CD4-positive, alpha-beta T cell (primary cell): ENCODE data around the gene LCOR. TPM values are rescaled to one million over a fixed set of nuclear protein-coding genes. Genes with fewer than 3 reads are reported as not detected.

Experiments used
- ATAC-seq: fragments of 200-7000 bp; cut with Tn5 transposase; one replicate; pipeline ENCODE4 v1.10.0; 2022; ENCODE audit warnings: mild to moderate bottlenecking; ENCODE audit not compliant: poor library complexity
- CTCF ChIA-PET: fragments of 350-600 bp; sonication (Branson Sonifier 250); formaldehyde crosslinking; loops from one replicate; lab custom pipeline; 2021; ENCODE audit warnings: antibody characterized with exemption, inconsistent platforms; lab: Charles Lee
- POLR2A ChIA-PET: fragments of 350-600 bp; sonication (Branson Sonifier 250); formaldehyde crosslinking; loops from one replicate; lab custom pipeline; 2021; ENCODE audit warnings: antibody characterized with exemption, inconsistent platforms; lab: Charles Lee
- DNase-seq, 14 experiments: peaks; one replicate each; pipeline ENCODE4 v3.0.0-alpha.2; 2013 to 2020; ENCODE audit warnings: mixed read lengths in 2 of 14
- H3K27ac ChIP-seq, 2 donors: one replicate each; pipeline versions ENCODE4 v1.5.1 to v1.7.0; 2013; ENCODE audit warnings: low read length in 2 of 2, low read depth in 1 of 2, mild to moderate bottlenecking in 1 of 2
- H3K27me3 ChIP-seq, 2 experiments: 1 replicate in 1 of 2; 2 replicates in 1 of 2; pipeline versions ENCODE4 v1.6.1 to v1.7.0; 2013; ENCODE audit warnings: low read length in 2 of 2, control low read depth in 1 of 2, mild to moderate bottlenecking in 1 of 2, moderate library complexity in 1 of 2; ENCODE audit not compliant: insufficient read depth in 2 of 2, control insufficient read depth in 1 of 2
- H3K36me3 ChIP-seq: one replicate; pipeline ENCODE4 v1.6.1; 2013; ENCODE audit warnings: low read length, control low read depth; ENCODE audit not compliant: insufficient read depth
- H3K4me1 ChIP-seq: one replicate; pipeline ENCODE4 v1.6.1; 2013; ENCODE audit warnings: low read length, control low read depth; ENCODE audit not compliant: insufficient read depth
- H3K4me3 ChIP-seq: one replicate; pipeline ENCODE4 v1.5.1; 2013; ENCODE audit warnings: mild to moderate bottlenecking, low read length, moderate library complexity
- H3K9me3 ChIP-seq, 2 experiments: 1 replicate in 1 of 2; 2 replicates in 1 of 2; pipeline versions ENCODE4 v1.6.1 to v1.7.0; 2013; ENCODE audit warnings: low read length in 2 of 2, mild to moderate bottlenecking in 2 of 2, control low read depth in 1 of 2, moderate library complexity in 1 of 2; ENCODE audit not compliant: control insufficient read depth in 1 of 2, insufficient read depth in 1 of 2
- H3K27ac Mint-ChIP-seq: one replicate; pipeline ENCODE4 v1.8.0; 2020; ENCODE audit warnings: mixed read lengths
- H3K27me3 Mint-ChIP-seq: one replicate; pipeline ENCODE4 v1.8.0; 2021; ENCODE audit warnings: mixed read lengths
- H3K36me3 Mint-ChIP-seq: one replicate; pipeline ENCODE4 v1.8.0; 2021; ENCODE audit warnings: low read depth, mixed read lengths
- H3K4me1 Mint-ChIP-seq: one replicate; pipeline ENCODE4 v1.8.0; 2021; ENCODE audit warnings: low read depth, mixed read lengths
- H3K4me3 Mint-ChIP-seq: one replicate; pipeline ENCODE4 v1.8.0; 2020; ENCODE audit warnings: mild to moderate bottlenecking, mixed read lengths
- H3K9me3 Mint-ChIP-seq: one replicate; pipeline ENCODE4 v1.8.0; 2020; ENCODE audit warnings: mixed read lengths
- intact Hi-C, 2 experiments: fragments of 100-400 bp; cut with DNase I in 1 of 2; cut with micrococcal nuclease in 1 of 2; formaldehyde crosslinking; loops; one replicate each; pipeline versions ENCODE4 v1.15.1 to v1.9.0; 2023 to 2025; cut with DNase I, micrococcal nuclease
- total RNA-seq, 174 experiments: library from RNA in 2 of 174; stranded (reverse) in 2 of 174; gene quantifications; one replicate each; pipeline ENCODE4 v1.2.3 and lab custom pipeline; 2021 to 2026
- TF ChIP-seq, protein P1 (sequence below): fragments of 200-600 bp; IDR thresholded peaks from one replicate; pipeline ENCODE4 v1.8.0; 2022; ENCODE audit warnings: antibody characterized with exemption, mild to moderate bottlenecking

LCOR gene
- total RNA-seq, 2 experiments from 2014 or later: 46.0 to 56.0 TPM

DNA sequence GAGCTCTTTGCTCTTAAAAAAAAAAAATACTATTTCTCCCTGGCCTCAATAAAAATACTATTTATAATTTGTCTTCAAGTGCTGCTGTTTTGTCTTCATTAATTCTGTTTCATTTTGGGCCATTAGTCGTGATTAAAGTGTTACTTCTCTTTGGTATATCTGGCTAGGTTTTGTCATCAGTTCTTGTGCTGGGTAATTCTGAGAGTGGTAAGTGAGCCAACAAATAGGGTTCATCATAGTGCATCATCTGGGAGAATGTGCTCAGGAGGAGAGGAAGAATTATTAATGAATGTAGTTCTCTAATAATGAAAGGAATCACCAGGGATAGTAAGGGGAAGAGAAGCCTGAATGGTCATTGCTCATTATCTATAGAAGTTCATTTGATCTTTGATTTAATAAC lies 70.0 kb downstream of the LCOR start:
- Mint-ChIP-seq H3K4me3 (no peak overlapping the region), H3K9me3 (no peaks in the 10 kb centered on the region), H3K27ac (no peak overlapping the region), H3K27me3 (no peaks in the 10 kb centered on the region), H3K36me3 (peaks cover 10% of the 10 kb centered on the region), H3K4me1 (peaks cover 68% of the 10 kb centered on the region)
- POLR2A ChIA-PET: no interaction called here
- no peaks in the 10 kb centered on the region for H3K27me3 ChIP-seq
- H3K9me3 ChIP-seq: no peaks in the 10 kb centered on the region
- DNase-seq (no peak), ATAC-seq (no peak)
- no peaks in the 10 kb centered on the region for H3K36me3 ChIP-seq
- intact Hi-C loops: loop anchor here in 1 of 2 experiments (10.0 kb wide), 1 partner anchor 57 kb away; no protein-coding TSS in a partner anchor
- CTCF ChIA-PET: no interaction called here
- TF ChIP-seq, protein P1, sequence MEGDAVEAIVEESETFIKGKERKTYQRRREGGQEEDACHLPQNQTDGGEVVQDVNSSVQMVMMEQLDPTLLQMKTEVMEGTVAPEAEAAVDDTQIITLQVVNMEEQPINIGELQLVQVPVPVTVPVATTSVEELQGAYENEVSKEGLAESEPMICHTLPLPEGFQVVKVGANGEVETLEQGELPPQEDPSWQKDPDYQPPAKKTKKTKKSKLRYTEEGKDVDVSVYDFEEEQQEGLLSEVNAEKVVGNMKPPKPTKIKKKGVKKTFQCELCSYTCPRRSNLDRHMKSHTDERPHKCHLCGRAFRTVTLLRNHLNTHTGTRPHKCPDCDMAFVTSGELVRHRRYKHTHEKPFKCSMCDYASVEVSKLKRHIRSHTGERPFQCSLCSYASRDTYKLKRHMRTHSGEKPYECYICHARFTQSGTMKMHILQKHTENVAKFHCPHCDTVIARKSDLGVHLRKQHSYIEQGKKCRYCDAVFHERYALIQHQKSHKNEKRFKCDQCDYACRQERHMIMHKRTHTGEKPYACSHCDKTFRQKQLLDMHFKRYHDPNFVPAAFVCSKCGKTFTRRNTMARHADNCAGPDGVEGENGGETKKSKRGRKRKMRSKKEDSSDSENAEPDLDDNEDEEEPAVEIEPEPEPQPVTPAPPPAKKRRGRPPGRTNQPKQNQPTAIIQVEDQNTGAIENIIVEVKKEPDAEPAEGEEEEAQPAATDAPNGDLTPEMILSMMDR: no peak
- H3K4me1 ChIP-seq: peaks cover 4% of the 10 kb centered on the region
- H3K4me3 ChIP-seq: no peak overlapping the region
- no peak overlapping the region for H3K27ac ChIP-seq

DNA sequence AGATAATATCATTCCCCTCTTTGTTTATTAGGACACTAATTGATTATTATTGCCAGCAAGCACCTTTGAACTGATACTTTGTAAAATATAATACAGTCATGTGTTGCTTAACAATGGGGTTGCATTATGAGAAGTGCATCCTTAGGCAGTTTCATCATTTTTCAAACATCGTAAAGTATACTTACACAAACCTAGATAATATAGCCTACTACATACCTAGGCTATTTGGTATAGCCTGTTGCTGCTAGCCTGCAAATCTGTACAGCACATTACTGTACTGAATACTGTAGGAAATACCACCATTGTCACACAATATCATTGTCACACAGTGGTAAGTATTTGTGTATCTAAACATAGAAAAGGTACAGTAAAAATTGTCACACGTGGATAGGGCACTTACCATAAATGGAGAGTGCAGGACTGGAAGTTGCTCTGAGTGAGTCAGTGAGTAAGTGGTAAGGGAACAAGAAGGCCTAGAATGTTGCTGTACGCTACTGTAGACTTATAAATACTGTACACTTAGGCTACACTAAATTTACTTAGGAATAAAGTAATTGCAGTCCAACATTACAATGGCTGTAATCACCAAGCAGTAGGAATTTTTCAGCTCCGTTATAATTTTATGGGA lies 70.7 kb downstream of the LCOR start:
- CTCF ChIA-PET: no interaction called here
- H3K4me3 ChIP-seq: no peak overlapping the region

DNA sequence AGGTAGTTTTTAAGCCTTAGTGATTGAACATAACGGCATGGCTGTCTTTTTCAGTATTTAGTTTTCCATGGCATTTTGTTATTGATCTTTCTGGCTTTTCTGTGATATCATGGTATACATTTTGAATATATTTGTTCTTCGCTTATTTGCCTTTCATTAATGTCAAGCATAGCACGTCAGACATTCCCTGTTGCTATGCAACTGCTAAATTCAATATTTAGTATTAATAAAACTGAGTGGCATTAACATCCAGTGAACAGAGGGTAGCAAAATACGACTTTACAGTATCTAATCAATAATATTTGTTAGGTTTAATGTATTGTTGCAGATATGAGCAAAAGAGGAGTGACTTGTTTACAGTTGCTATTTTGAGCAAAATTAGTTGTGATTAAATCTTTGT lies 72.5 kb downstream of the LCOR start:
- peak overlapping the region; percentile 34 for H3K27ac Mint-ChIP-seq
- no peak for ATAC-seq

More for the DNA sequence above, 70.7 kb downstream of the LCOR start:
- no peaks in the 10 kb centered on the region for H3K36me3 ChIP-seq
- Mint-ChIP-seq H3K27ac (peak overlapping the region; percentile 34), H3K4me1 (peaks cover 62% of the 10 kb centered on the region), H3K27me3 (no peaks in the 10 kb centered on the region), H3K9me3 (no peaks in the 10 kb centered on the region), H3K36me3 (peaks cover 17% of the 10 kb centered on the region), H3K4me3 (no peak overlapping the region)
- peaks cover 4% of the 10 kb centered on the region for H3K4me1 ChIP-seq
- no peak overlapping the region for H3K27ac ChIP-seq
- no peaks in the 10 kb centered on the region for H3K27me3 ChIP-seq
- DNase-seq (no peak), ATAC-seq (no peak)
- no peaks in the 10 kb centered on the region for H3K9me3 ChIP-seq
- POLR2A ChIA-PET: no interaction called here
- intact Hi-C loops: loop anchor here in 1 of 2 experiments (10.0 kb wide), 1 partner anchor 58 kb away; no protein-coding TSS in a partner anchor
- TF ChIP-seq, protein P1: no peak

More for the DNA sequence above, 72.5 kb downstream of the LCOR start:
- Histone ChIP-seq H3K9me3 (no peaks in the 10 kb centered on the region), H3K27me3 (no peaks in the 10 kb centered on the region), H3K36me3 (peaks cover 5% of the 10 kb centered on the region), H3K4me3 (no peak overlapping the region), H3K4me1 (peaks cover 4% of the 10 kb centered on the region), H3K27ac (no peak overlapping the region)
- ChIA-PET POLR2A (no interaction called here), CTCF (no interaction called here)
- peaks cover 58% of the 10 kb centered on the region for H3K4me1 Mint-ChIP-seq
- no peak for DNase-seq
- TF ChIP-seq, protein P1: no peak
- intact Hi-C loops: loop anchor here in 1 of 2 experiments (10.0 kb wide), 1 partner anchor 60 kb away; no protein-coding TSS in a partner anchor
- no peaks in the 10 kb centered on the region for H3K27me3 Mint-ChIP-seq
- no peaks in the 10 kb centered on the region for H3K9me3 Mint-ChIP-seq
- no peak overlapping the region for H3K4me3 Mint-ChIP-seq
- peaks cover 34% of the 10 kb centered on the region for H3K36me3 Mint-ChIP-seq
